CD8-positive, alpha-beta memory T cell (primary cell): Measurements from ENCODE around the gene PTGFRN. TPM values are rescaled to one million over a fixed set of nuclear protein-coding genes. Genes with fewer than 3 reads are reported as not detected.

Experiments
- CTCF ChIA-PET: fragments of 350-600 bp; sonication (Branson Sonifier 250); formaldehyde crosslinking; loops from one replicate; lab custom pipeline; 2021; ENCODE audit warnings: antibody characterized with exemption; lab: Charles Lee
- POLR2A ChIA-PET: fragments of 350-600 bp; sonication (Branson Sonifier 250); formaldehyde crosslinking; loops from one replicate; lab custom pipeline; 2021; ENCODE audit warnings: antibody characterized with exemption; lab: Charles Lee
- DNase-seq, 5 donors: peaks; one replicate each; pipeline versions ENCODE4 v3.0.0 to v3.0.0-alpha.2; 2020 to 2022; ENCODE audit warnings: mixed read lengths in 1 of 5
- H3K27ac ChIP-seq: one replicate; pipeline ENCODE4 v1.7.0; 2013; ENCODE audit warnings: low read depth, mild to moderate bottlenecking, low read length, moderate library complexity
- H3K27me3 ChIP-seq: 2 replicates; pipeline ENCODE4 v1.7.0; 2013; ENCODE audit warnings: low read length, mild to moderate bottlenecking; ENCODE audit not compliant: insufficient read depth, poor library complexity, severe bottlenecking
- H3K36me3 ChIP-seq: 2 replicates; pipeline ENCODE4 v1.7.0; 2013; ENCODE audit warnings: mild to moderate bottlenecking, low read length, moderate library complexity; ENCODE audit not compliant: insufficient read depth
- H3K4me1 ChIP-seq: 2 replicates; pipeline ENCODE4 v1.7.0; 2013; ENCODE audit warnings: mild to moderate bottlenecking, low read length, moderate library complexity; ENCODE audit not compliant: insufficient read depth
- H3K4me3 ChIP-seq: 2 replicates; pipeline ENCODE4 v1.7.0; 2013; ENCODE audit warnings: mild to moderate bottlenecking, low read length
- H3K9me3 ChIP-seq: 2 replicates; pipeline ENCODE4 v1.7.0; 2013; ENCODE audit warnings: mild to moderate bottlenecking, low read length
- H3K27ac Mint-ChIP-seq, 8 donors: one replicate each; pipeline ENCODE4 v1.8.0; 2020 to 2021; ENCODE audit warnings: mixed read lengths in 8 of 8, mild to moderate bottlenecking in 6 of 8, inconsistent platforms in 3 of 8, moderate library complexity in 3 of 8
- H3K27me3 Mint-ChIP-seq, 2 donors: one replicate each; pipeline ENCODE4 v1.8.0; 2020 to 2021; ENCODE audit warnings: mixed read lengths in 2 of 2, mild to moderate bottlenecking in 1 of 2, moderate library complexity in 1 of 2
- H3K36me3 Mint-ChIP-seq, 3 donors: one replicate each; pipeline ENCODE4 v1.8.0; 2020 to 2021; ENCODE audit warnings: mixed read lengths in 3 of 3, inconsistent platforms in 1 of 3, mild to moderate bottlenecking in 1 of 3
- H3K4me1 Mint-ChIP-seq, 3 donors: one replicate each; pipeline ENCODE4 v1.8.0; 2020 to 2021; ENCODE audit warnings: mixed read lengths in 3 of 3, inconsistent platforms in 1 of 3, mild to moderate bottlenecking in 1 of 3
- H3K4me3 Mint-ChIP-seq, 7 donors: one replicate each; pipeline ENCODE4 v1.8.0; 2020 to 2021; ENCODE audit warnings: mixed read lengths in 7 of 7, mild to moderate bottlenecking in 6 of 7, moderate library complexity in 4 of 7, inconsistent platforms in 2 of 7
- H3K9me3 Mint-ChIP-seq, 5 donors: one replicate each; pipeline ENCODE4 v1.8.0; 2020 to 2022; ENCODE audit warnings: mixed read lengths in 5 of 5, mild to moderate bottlenecking in 3 of 5, moderate library complexity in 2 of 5, inconsistent platforms in 1 of 5
- polyA plus RNA-seq: library from polyadenylated mRNA; unstranded; fragments of 300-500 nt; fragmentation: Illumina TruSeq; gene quantifications from one replicate; pipeline ENCODE4 v1.2.3, GENCODE V29; 2021
- total RNA-seq, 2 experiments: library from RNA; stranded (reverse); gene quantifications; one replicate each; pipeline ENCODE4 v1.2.3, GENCODE V29; 2021

PTGFRN gene
- total and polyA plus RNA-seq, 3 experiments from 2014 or later: 0.39 to 6.5 (median 6.1) TPM

DNA sequence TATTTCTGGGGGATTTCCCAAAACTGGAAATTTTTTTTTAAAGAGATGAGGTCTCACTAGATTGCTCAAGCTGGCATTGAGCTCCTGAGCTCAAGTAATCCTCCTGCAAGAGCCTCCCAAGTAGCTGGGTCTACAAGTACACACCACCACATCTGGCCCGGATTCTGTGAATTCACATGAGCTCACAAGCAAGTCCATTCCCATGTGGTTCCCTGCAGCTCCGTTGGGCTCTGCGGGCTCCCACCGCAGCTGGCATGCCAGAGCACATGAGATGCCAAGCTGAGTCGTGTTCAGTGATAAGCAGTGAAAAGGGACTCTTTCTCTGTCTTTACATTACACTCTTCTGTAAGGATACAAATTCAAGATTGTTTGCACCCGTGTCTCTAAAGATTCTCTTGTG lies 128.5 kb downstream of the PTGFRN start:
- ChIA-PET POLR2A (no interaction called here), CTCF (interaction anchor here (1.3 kb wide), 1 partner anchor 313 kb away, joined by 3 read pairs; no protein-coding TSS in a partner anchor)
- Mint-ChIP-seq H3K4me3 (peak overlapping the region in 1 of 7 donors; percentile 68), H3K27me3 (peaks cover 0 to 5% of the 10 kb centered on the region in 2 donors), H3K4me1 (peaks cover 0 to 4% (median 0%) of the 10 kb centered on the region in 3 donors), H3K36me3 (peaks cover 1 to 11% (median 6%) of the 10 kb centered on the region in 3 donors), H3K9me3 (peaks cover 0 to 3% (median 1%) of the 10 kb centered on the region in 5 donors), H3K27ac (no peak overlapping the region)
- DNase-seq: no peak
- no peak overlapping the region for H3K27ac ChIP-seq
- H3K9me3 ChIP-seq: no peaks in the 10 kb centered on the region
- H3K27me3 ChIP-seq: no peaks in the 10 kb centered on the region
- no peaks in the 10 kb centered on the region for H3K36me3 ChIP-seq
- no peaks in the 10 kb centered on the region for H3K4me1 ChIP-seq
- H3K4me3 ChIP-seq: no peak overlapping the region

Other genes starting within 250 kb of the PTGFRN start
- gene IGSF3, start 242.2 kb upstream of the PTGFRN start, total RNA-seq: 1 to 10 TPM; 1.8 to 2.0 TPM
- gene IGSF3, start 242.2 kb upstream of the PTGFRN start, polyA plus RNA-seq: not detected
- gene CD2, start 155.5 kb upstream of the PTGFRN start, total RNA-seq: 100 to 1,000 TPM; 353 to 364 TPM
- gene CD2, start 155.5 kb upstream of the PTGFRN start, polyA plus RNA-seq: 440 TPM
- gene CD101, start 91.8 kb downstream of the PTGFRN start, total RNA-seq: under 1 TPM; 0.39 to 0.66 TPM
- 72.0 TPM for gene CD101, start 91.8 kb downstream of the PTGFRN start, polyA plus RNA-seq
- gene TTF2, start 150.4 kb downstream of the PTGFRN start, total RNA-seq: 10 to 100 TPM; 89.0 TPM
- 11.7 TPM for gene TTF2, start 150.4 kb downstream of the PTGFRN start, polyA plus RNA-seq
- 1 to 10 TPM in 1 of 2 experiments, under 1 TPM in 1; 0.84 to 1.3 TPM for gene TRIM45, start 211.8 kb downstream of the PTGFRN start, total RNA-seq
- gene TRIM45, start 211.8 kb downstream of the PTGFRN start, polyA plus RNA-seq: 0.06 TPM